WTC11 (cell line): ENCODE results near the gene ACOX3. TPM values are rescaled to one million over a fixed set of nuclear protein-coding genes. Genes with fewer than 3 reads are reported as not detected.

Source experiments
- ATAC-seq: fragments of 200-7000 bp; cut with Tn5 transposase; 2 replicates; pipeline ENCODE4 v1.10.0; 2021; ENCODE audit warnings: mild to moderate bottlenecking, moderate library complexity
- CTCF ChIA-PET: fragments of 300-600 bp; sonication (Branson Sonifier 250); formaldehyde crosslinking; loops from one replicate; lab custom pipeline; 2021; ENCODE audit warnings: antibody characterized with exemption; lab: Charles Lee
- POLR2A ChIA-PET: fragments of 350-600 bp; sonication (Branson Sonifier 250); formaldehyde crosslinking; loops from one replicate; lab custom pipeline; 2021; ENCODE audit warnings: antibody characterized with exemption; lab: Charles Lee
- DNase-seq: peaks from one replicate; pipeline ENCODE4 v3.0.0; 2021; ENCODE audit warnings: low spot score
- H3K27ac Mint-ChIP-seq: 2 replicates; pipeline ENCODE4 v1.8.0; 2021; ENCODE audit warnings: mixed read lengths
- H3K27me3 Mint-ChIP-seq: 2 replicates; pipeline ENCODE4 v1.8.0; 2021; ENCODE audit warnings: low read depth, mild to moderate bottlenecking, moderate library complexity, mixed read lengths
- H3K36me3 Mint-ChIP-seq: 2 replicates; pipeline ENCODE4 v1.8.0; 2021; ENCODE audit warnings: mixed read lengths
- H3K4me1 Mint-ChIP-seq: 2 replicates; pipeline ENCODE4 v1.8.0; 2022; ENCODE audit warnings: mixed read lengths
- H3K4me3 Mint-ChIP-seq: 2 replicates; pipeline ENCODE4 v1.8.0; 2021; ENCODE audit warnings: mild to moderate bottlenecking, moderate library complexity, mixed read lengths
- H3K9me3 Mint-ChIP-seq: 2 replicates; pipeline ENCODE4 v1.8.0; 2021; ENCODE audit warnings: mixed read lengths
- AFF4 ChIP-seq: sonication (generic); formaldehyde crosslinking; IDR thresholded peaks from 2 replicates; pipeline ENCODE4 v1.8.1; 2023; ENCODE audit warnings: mild to moderate bottlenecking, missing genetic modification reagents, borderline replicate concordance
- ARID4B ChIP-seq: sonication (generic); formaldehyde crosslinking; IDR thresholded peaks from 2 replicates; pipeline ENCODE4 v1.8.0; 2023; ENCODE audit warnings: missing genetic modification reagents, mild to moderate bottlenecking, borderline replicate concordance
- CBFB ChIP-seq: sonication (generic); formaldehyde crosslinking; IDR thresholded peaks from 2 replicates; pipeline ENCODE4 v1.8.1; 2022; ENCODE audit warnings: mild to moderate bottlenecking, low read depth, missing genetic modification reagents
- IRF2 ChIP-seq: sonication (generic); formaldehyde crosslinking; IDR thresholded peaks from 2 replicates; pipeline ENCODE4 v1.8.0; 2022; ENCODE audit warnings: low read depth, missing genetic modification reagents, borderline replicate concordance
- NFYB ChIP-seq: sonication (generic); formaldehyde crosslinking; conservative IDR thresholded peaks from 2 replicates; pipeline ENCODE4 v1.8.0; 2022; ENCODE audit warnings: low read depth, missing genetic modification reagents
- NR3C1 ChIP-seq: sonication (generic); formaldehyde crosslinking; conservative IDR thresholded peaks from 2 replicates; pipeline ENCODE4 v1.8.1; 2023; ENCODE audit warnings: low read depth, mild to moderate bottlenecking, missing genetic modification reagents
- SMAD3 ChIP-seq: sonication (generic); formaldehyde crosslinking; IDR thresholded peaks from 2 replicates; pipeline ENCODE4 v1.8.0; 2022; ENCODE audit warnings: missing genetic modification reagents, mild to moderate bottlenecking, borderline replicate concordance
- TEAD1 ChIP-seq: sonication (generic); formaldehyde crosslinking; IDR thresholded peaks from 2 replicates; pipeline ENCODE4 v1.8.0; 2022; ENCODE audit warnings: mild to moderate bottlenecking, missing genetic modification reagents
- ZNF219 ChIP-seq: sonication (generic); formaldehyde crosslinking; IDR thresholded peaks from 2 replicates; pipeline ENCODE4 v1.8.0; 2023; ENCODE audit warnings: missing genetic modification reagents, mild to moderate bottlenecking, borderline replicate concordance
- ZNF232 ChIP-seq: sonication (generic); formaldehyde crosslinking; IDR thresholded peaks from 2 replicates; pipeline ENCODE4 v1.8.0; 2022; ENCODE audit warnings: mild to moderate bottlenecking, missing genetic modification reagents
- ZNF317 ChIP-seq: sonication (generic); formaldehyde crosslinking; IDR thresholded peaks from 2 replicates; pipeline ENCODE4 v1.8.1; 2023; ENCODE audit warnings: low read depth, mild to moderate bottlenecking, moderate library complexity, missing genetic modification reagents, borderline replicate concordance
- ZNF396 ChIP-seq: fragments of 250-450 bp; sonication (Bioruptor Pico); IDR thresholded peaks from 2 replicates; pipeline ENCODE4 v1.8.0; 2021; ENCODE audit warnings: mild to moderate bottlenecking, moderate library complexity, borderline replicate concordance
- total RNA-seq: library from RNA; stranded (reverse); gene quantifications from 3 replicates; pipeline ENCODE4 v1.2.3, GENCODE V29; 2021
- TF ChIP-seq, protein P1 (sequence below): fragments of 250-450 bp; sonication (Bioruptor Pico); IDR thresholded peaks from 2 replicates; pipeline ENCODE4 v2.1.2; 2022; ENCODE audit warnings: mild to moderate bottlenecking, moderate library complexity
- TF ChIP-seq, protein P2 (sequence below): fragments of 250-450 bp; sonication (Bioruptor Pico); conservative IDR thresholded peaks from 2 replicates; pipeline ENCODE4 v1.9.0; 2021; ENCODE audit warnings: mild to moderate bottlenecking
- TF ChIP-seq, protein P3 (sequence below): sonication (generic); formaldehyde crosslinking; IDR thresholded peaks from 2 replicates; pipeline ENCODE4 v1.8.1; 2023; ENCODE audit warnings: mild to moderate bottlenecking, moderate library complexity, missing genetic modification reagents
- TF ChIP-seq, protein P4 (sequence below): sonication (generic); formaldehyde crosslinking; IDR thresholded peaks from 2 replicates; pipeline ENCODE4 v1.8.1; 2023; ENCODE audit warnings: mild to moderate bottlenecking, missing genetic modification reagents

ACOX3 gene
- total RNA-seq, 1 experiment from 2014 or later: 10.7 TPM

GRCh38 chr4:8332891-8333331, 107.6 kb downstream of the ACOX3 start:
- POLR2A ChIA-PET: no interaction called here
- H3K9me3 Mint-ChIP-seq: peaks cover 27% of the 10 kb centered on the region
- no peaks in the 10 kb centered on the region for H3K4me1 Mint-ChIP-seq
- no peak overlapping the region for H3K27ac Mint-ChIP-seq
- H3K27me3 Mint-ChIP-seq: no peaks in the 10 kb centered on the region
- H3K4me3 Mint-ChIP-seq: no peak overlapping the region
- peaks cover 5% of the 10 kb centered on the region for H3K36me3 Mint-ChIP-seq
- ATAC-seq: no peak
- no peak for DNase-seq
- TF ChIP-seq NFYB (CRISPR knock-in tag) (no peak), SMAD3 (CRISPR knock-in tag) (no peak), IRF2 (no peak), ZNF219 (CRISPR knock-in tag) (no peak), ZNF396 (CRISPR knock-in tag) (no peak), CBFB (CRISPR knock-in tag) (no peak), NR3C1 (CRISPR knock-in tag) (no peak), ZNF317 (CRISPR knock-in tag) (no peak), AFF4 (CRISPR knock-in tag) (no peak), TEAD1 (CRISPR knock-in tag) (no peak), ARID4B (no peak), ZNF232 (CRISPR knock-in tag) (no peak)
- TF ChIP-seq, protein P1, sequence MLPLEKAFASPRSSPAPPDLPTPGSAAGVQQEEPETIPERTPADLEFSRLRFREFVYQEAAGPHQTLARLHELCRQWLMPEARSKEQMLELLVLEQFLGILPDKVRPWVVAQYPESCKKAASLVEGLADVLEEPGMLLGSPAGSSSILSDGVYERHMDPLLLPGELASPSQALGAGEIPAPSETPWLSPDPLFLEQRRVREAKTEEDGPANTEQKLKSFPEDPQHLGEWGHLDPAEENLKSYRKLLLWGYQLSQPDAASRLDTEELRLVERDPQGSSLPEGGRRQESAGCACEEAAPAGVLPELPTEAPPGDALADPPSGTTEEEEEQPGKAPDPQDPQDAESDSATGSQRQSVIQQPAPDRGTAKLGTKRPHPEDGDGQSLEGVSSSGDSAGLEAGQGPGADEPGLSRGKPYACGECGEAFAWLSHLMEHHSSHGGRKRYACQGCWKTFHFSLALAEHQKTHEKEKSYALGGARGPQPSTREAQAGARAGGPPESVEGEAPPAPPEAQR (CRISPR knock-in tag): no peak
- TF ChIP-seq, protein P2, sequence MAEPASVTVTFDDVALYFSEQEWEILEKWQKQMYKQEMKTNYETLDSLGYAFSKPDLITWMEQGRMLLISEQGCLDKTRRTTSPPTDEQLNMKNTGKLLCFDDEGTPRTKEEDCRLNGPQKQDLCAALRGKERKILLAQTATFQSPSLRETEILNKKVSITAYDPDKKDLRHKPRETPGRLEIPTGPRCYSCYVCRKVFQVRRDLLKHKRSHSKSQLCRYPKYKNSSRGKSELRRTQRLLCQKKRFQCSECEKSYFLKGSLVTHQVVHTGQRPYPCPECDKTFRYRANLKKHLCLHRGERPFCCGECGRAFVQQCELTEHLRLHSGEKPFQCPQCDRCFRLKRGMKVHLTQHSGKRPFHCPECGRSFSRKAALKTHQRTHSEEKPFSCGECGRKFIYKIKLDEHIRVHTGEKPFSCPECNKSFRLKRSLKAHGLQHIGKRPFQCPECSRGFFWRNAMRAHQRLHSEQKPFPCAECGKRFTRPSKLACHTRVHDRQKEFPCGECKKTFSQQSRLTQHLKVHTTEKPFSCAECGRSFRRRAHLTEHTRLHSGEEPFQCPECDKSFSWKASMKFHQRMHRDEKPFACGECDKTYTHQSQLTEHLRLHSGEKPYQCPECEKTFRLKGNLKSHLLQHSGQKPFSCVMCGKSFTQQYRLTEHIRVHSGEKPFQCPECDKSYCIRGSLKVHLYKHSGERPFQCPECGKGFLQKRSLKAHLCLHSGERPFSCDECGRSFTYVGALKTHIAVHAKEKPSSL (CRISPR knock-in tag): no peak
- TF ChIP-seq, protein P3, sequence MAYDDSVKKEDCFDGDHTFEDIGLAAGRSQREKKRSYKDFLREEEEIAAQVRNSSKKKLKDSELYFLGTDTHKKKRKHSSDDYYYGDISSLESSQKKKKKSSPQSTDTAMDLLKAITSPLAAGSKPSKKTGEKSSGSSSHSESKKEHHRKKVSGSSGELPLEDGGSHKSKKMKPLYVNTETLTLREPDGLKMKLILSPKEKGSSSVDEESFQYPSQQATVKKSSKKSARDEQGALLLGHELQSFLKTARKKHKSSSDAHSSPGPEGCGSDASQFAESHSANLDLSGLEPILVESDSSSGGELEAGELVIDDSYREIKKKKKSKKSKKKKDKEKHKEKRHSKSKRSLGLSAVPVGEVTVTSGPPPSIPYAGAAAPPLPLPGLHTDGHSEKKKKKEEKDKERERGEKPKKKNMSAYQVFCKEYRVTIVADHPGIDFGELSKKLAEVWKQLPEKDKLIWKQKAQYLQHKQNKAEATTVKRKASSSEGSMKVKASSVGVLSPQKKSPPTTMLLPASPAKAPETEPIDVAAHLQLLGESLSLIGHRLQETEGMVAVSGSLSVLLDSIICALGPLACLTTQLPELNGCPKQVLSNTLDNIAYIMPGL: no peak
- TF ChIP-seq, protein P4, sequence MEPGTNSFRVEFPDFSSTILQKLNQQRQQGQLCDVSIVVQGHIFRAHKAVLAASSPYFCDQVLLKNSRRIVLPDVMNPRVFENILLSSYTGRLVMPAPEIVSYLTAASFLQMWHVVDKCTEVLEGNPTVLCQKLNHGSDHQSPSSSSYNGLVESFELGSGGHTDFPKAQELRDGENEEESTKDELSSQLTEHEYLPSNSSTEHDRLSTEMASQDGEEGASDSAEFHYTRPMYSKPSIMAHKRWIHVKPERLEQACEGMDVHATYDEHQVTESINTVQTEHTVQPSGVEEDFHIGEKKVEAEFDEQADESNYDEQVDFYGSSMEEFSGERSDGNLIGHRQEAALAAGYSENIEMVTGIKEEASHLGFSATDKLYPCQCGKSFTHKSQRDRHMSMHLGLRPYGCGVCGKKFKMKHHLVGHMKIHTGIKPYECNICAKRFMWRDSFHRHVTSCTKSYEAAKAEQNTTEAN: no peak
- TF ChIP-seq, all 79 proteins: peak for 0
- CTCF ChIA-PET: interaction anchor here (2.8 kb wide), 1 partner anchor 13 kb away, joined by 10 read pairs; no protein-coding TSS in a partner anchor
